ENCODE measurements around the gene TMEM150C. TPM values are rescaled to one million over a fixed set of nuclear protein-coding genes. Genes with fewer than 3 reads are reported as not detected.
A peak's percentile ranks its signal among the peaks of the same experiment; 100 is the strongest.

TMEM150C gene
- total RNA-seq, 2 experiments from 2014 or later = not detected

DNA sequence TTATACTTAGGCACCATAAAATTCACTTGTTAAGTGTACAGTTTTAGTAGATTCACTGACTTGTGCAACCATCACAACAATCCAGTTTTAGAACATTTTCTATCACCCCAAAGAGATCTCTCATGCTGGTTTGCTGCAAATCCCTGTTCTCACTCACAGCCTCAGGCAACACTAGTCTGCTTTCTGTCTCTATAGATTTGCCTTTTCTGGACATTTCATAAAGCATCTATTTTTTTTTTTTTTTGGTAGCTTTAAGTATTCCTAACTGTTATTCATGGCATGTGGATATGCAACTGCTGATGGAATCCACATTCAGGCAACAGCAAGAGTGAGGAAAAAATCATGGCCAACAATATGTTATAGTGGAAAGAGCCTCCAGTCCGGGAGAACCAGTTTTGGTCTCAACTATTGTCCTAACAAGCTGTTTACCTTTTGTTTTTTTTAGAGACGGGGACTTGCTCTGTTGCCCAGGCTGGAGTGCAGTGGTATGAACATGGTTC is 27.0 kb upstream of the TMEM150C start:
- no peaks in the 10 kb centered on the region for H3K4me1 Mint-ChIP-seq (ENCODE audit: low read depth)
- DNase-seq = no peak
- no peak overlapping the region for H3K27ac Mint-ChIP-seq
- ChIA-PET CTCF (interaction anchor here (1.2 kb wide), 1 partner anchor 150 kb away, joined by 3 read pairs; no protein-coding TSS in a partner anchor), POLR2A (no interaction called here)
- peaks cover 19% of the 10 kb centered on the region for H3K27me3 Mint-ChIP-seq (ENCODE audit: low read depth)
- H3K9me3 Mint-ChIP-seq (ENCODE audit: insufficient read depth) = no peaks in the 10 kb centered on the region
- no peaks in the 10 kb centered on the region for H3K36me3 Mint-ChIP-seq (ENCODE audit: low read depth)
- no peak overlapping the region for H3K4me3 Mint-ChIP-seq
- no peak for ATAC-seq

DNA sequence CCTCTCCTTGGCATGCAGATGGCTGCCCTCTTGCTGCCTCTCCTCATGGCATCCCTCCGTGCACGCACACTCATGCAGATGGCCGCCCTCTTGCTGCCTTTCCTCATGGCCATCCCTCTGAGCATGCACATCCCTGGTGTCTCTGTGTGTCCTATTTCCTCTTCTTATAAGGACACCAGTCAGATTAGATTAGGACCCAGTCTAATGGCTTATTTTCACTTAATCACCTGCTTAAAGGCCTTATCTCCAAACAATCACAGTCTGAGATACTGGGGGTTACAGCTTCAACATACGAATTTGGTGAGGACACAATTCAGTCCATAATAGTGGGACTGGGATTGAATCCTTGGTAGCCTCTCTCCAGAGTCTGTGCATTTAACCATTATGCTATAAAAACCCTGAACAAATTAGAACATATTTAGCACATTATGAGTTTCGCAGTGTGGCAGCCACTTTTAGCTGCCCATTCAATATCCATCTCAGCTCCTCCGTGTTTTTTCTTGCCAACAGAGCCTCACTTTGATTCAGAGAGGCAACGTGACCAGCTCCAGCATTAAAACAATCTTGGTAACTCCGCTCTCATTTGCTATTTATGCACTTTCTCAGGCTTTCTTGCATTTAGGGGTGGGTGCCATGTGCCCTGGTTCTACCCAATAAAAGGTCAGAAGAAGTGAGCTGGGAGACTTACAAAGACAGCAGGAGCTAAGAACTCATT is 26.2 kb upstream of the TMEM150C start:
- Mint-ChIP-seq H3K4me3 (no peak overlapping the region), H3K9me3 (ENCODE audit: insufficient read depth) (no peaks in the 10 kb centered on the region), H3K27ac (no peak overlapping the region), H3K27me3 (ENCODE audit: low read depth) (peaks cover 21% of the 10 kb centered on the region), H3K4me1 (ENCODE audit: low read depth) (no peaks in the 10 kb centered on the region), H3K36me3 (ENCODE audit: low read depth) (no peaks in the 10 kb centered on the region)
- POLR2A ChIA-PET = no interaction called here
- DNase-seq (no peak), ATAC-seq (no peak)
- CTCF ChIA-PET = interaction anchor here (1.2 kb wide), 1 partner anchor 151 kb away, joined by 3 read pairs; no protein-coding TSS in a partner anchor

DNA sequence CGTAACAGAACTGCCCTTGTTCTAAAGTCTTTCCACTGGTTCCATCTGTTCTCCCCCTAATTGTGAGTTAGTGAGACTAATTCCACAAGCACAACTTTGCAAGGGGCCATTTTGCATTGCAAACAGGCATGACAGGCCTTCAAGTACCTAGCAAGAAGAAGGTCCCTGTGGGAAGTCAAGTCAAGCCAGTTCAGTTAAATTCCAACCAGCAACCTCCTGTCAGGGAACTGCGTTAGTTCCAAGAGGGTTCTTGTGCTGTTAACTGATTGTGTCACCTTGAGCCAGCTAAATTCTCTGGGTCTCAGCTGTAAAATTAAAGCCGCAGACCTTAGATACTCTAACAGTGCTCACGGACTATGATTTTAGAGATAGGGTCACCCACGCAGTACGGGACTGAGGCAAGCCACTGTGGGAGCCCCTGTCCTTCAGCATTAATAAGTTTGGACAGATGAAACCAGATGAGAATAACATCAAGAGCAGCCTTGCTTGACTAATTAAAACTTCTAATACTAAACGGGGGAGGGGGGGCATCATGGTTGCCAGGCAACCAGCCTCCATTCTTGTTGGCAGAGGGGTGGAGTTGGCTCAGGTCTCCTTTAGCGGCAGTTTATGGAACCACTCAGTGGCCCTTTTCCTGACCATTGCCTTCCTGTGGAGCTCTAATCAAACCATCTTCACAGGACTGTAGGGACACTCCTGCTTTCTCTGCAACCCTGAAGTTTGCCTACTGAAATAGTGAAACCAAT is 24.1 kb upstream of the TMEM150C start:
- no peaks in the 10 kb centered on the region for H3K4me1 Mint-ChIP-seq (ENCODE audit: low read depth)
- no peaks in the 10 kb centered on the region for H3K9me3 Mint-ChIP-seq (ENCODE audit: insufficient read depth)
- H3K27me3 Mint-ChIP-seq (ENCODE audit: low read depth) = peaks cover 15% of the 10 kb centered on the region
- ATAC-seq = no peak
- ChIA-PET POLR2A (no interaction called here), CTCF (no interaction called here)
- H3K36me3 Mint-ChIP-seq (ENCODE audit: low read depth) = no peaks in the 10 kb centered on the region
- no peak overlapping the region for H3K4me3 Mint-ChIP-seq
- no peak for DNase-seq
- H3K27ac Mint-ChIP-seq = no peak overlapping the region

DNA sequence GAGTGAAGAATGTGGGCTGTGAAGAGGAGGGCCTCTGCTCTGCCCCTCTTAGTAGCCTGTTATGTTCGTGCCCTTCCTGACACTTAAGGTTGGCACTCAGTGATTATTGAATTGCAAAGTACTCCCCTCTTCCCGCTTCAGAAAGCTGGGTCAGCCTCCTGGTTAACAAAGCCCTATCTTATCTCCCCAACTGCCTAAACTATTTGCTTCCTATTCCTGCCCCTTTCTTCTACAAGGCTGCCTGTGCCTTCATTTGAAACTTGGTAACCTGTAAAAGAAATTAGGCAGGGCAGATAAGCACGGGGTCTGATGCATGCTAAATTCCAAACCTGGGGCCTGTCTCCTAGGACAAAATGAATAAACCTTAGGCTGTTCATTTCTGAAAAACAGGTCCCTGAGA is 23.1 kb upstream of the TMEM150C start:
- Mint-ChIP-seq H3K27me3 (ENCODE audit: low read depth) (peaks cover 12% of the 10 kb centered on the region), H3K27ac (no peak overlapping the region), H3K36me3 (ENCODE audit: low read depth) (no peaks in the 10 kb centered on the region), H3K9me3 (ENCODE audit: insufficient read depth) (no peaks in the 10 kb centered on the region), H3K4me3 (no peak overlapping the region), H3K4me1 (ENCODE audit: low read depth) (no peaks in the 10 kb centered on the region)
- POLR2A ChIA-PET = no interaction called here
- DNase-seq = no peak
- CTCF ChIA-PET = no interaction called here
- ATAC-seq = no peak

DNA sequence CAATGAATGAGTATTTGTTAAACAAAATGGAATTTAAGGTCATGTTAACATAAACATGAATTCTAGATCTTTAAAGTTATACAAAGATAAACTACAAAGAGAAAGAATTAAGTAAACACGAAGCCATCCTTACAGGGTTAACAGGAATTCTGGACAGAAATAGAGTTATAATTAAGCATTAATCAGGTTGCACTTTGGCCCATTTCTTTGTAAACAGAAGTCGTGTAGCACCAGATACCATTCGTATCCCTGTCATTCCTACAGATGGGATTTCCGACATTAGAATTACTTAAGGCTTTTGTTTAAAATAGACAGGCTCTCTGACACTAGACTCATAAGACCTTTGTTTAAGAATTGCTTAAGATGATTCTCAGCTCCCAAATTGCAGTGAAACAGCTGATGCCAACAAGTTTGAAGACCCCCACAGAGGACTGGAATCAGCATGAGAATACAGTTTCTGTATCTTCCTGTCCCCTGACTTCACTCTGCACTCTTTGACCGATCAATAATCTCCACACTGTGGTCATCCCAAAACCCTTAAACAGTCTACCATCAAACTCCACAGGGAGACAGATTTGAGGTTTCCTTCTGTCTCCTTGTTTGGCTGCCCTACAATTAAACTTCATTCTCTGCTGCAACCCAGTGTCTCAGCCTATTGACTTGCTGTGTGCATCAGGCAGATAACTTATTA is 22.3 kb upstream of the TMEM150C start:
- Mint-ChIP-seq H3K27me3 (ENCODE audit: low read depth) (peaks cover 10% of the 10 kb centered on the region), H3K27ac (no peak overlapping the region), H3K4me1 (ENCODE audit: low read depth) (no peaks in the 10 kb centered on the region), H3K9me3 (ENCODE audit: insufficient read depth) (no peaks in the 10 kb centered on the region), H3K4me3 (no peak overlapping the region), H3K36me3 (ENCODE audit: low read depth) (no peaks in the 10 kb centered on the region)
- ChIA-PET POLR2A (no interaction called here), CTCF (no interaction called here)
- DNase-seq (no peak), ATAC-seq (no peak)

DNA sequence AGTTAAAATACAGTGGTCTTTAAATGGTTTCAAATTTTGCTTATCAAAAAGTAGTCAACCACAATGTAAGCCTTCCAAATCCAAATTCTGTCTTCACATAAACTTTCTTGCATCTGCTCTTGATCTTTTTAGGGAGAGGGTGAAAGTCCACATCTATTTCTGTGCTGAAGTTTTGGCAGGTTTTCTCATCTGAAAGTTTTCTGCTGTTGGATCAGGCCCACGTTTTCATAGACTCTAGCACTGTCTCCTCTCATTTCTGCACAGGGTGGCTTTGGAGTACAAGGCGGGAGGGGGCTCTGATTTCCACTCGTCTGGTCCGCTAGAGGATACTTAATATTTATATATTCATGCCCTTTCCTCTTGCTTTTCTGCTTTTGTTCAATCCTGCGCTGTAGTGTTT is 18.1 kb upstream of the TMEM150C start:
- Mint-ChIP-seq H3K4me1 (ENCODE audit: low read depth) (no peaks in the 10 kb centered on the region), H3K27ac (no peak overlapping the region), H3K9me3 (ENCODE audit: insufficient read depth) (no peaks in the 10 kb centered on the region), H3K4me3 (no peak overlapping the region), H3K36me3 (ENCODE audit: low read depth) (no peaks in the 10 kb centered on the region), H3K27me3 (ENCODE audit: low read depth) (peaks cover 7% of the 10 kb centered on the region)
- ChIA-PET CTCF (interaction anchor here (1.2 kb wide), 1 partner anchor 10 kb away, joined by 5 read pairs; no protein-coding TSS in a partner anchor), POLR2A (no interaction called here)
- ATAC-seq (no peak), DNase-seq (no peak)

DNA sequence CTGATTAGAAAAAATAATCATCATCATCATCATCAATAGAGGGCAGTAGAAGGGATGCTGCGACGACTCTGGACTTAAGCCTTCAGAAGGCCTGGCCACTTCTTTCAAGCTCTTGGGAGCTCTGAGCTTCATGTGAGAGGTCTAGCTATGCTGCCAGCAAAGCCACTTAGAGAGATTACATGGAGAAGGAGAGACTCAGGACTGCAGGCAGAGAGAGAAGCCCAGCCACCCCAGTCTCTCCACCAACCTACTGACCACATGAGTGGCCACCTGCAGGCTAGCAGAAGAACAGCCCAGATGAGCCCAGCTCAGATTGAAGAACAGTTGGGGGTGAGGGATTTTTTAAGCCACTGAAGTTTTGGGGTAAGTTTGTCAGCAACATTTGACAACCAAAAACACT is 17.1 kb upstream of the TMEM150C start:
- peaks cover 5% of the 10 kb centered on the region for H3K27me3 Mint-ChIP-seq (ENCODE audit: low read depth)
- ATAC-seq (no peak), DNase-seq (no peak)
- no peak overlapping the region for H3K27ac Mint-ChIP-seq
- no peaks in the 10 kb centered on the region for H3K36me3 Mint-ChIP-seq (ENCODE audit: low read depth)
- ChIA-PET CTCF (interaction anchor here (1.2 kb wide), 1 partner anchor 11 kb away, joined by 5 read pairs; no protein-coding TSS in a partner anchor), POLR2A (no interaction called here)
- no peaks in the 10 kb centered on the region for H3K4me1 Mint-ChIP-seq (ENCODE audit: low read depth)
- no peaks in the 10 kb centered on the region for H3K9me3 Mint-ChIP-seq (ENCODE audit: insufficient read depth)
- H3K4me3 Mint-ChIP-seq = no peak overlapping the region

DNA sequence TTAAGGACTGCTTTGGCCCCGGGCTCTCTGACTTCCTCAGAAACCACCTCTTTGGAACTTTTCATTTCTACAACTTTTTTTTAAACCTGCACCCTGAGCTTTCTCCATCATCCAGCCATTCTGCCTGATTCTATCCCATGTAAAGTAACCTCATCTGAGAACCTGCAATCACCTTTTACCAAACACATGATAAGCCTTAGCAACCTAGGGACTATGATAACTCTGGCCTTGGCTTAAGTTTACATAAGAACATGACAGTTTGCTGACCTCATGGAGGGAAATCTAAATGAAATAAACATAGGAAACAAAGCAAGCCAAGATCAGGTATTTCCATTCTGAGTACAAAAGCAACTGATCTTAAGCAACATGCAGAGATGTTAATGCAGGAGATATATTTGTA is 15.7 kb upstream of the TMEM150C start:
- no peak overlapping the region for H3K4me3 Mint-ChIP-seq
- no peaks in the 10 kb centered on the region for H3K36me3 Mint-ChIP-seq (ENCODE audit: low read depth)
- POLR2A ChIA-PET = no interaction called here
- peaks cover 3% of the 10 kb centered on the region for H3K27me3 Mint-ChIP-seq (ENCODE audit: low read depth)
- no peak overlapping the region for H3K27ac Mint-ChIP-seq
- no peak for DNase-seq
- no peaks in the 10 kb centered on the region for H3K9me3 Mint-ChIP-seq (ENCODE audit: insufficient read depth)
- ATAC-seq = no peak
- H3K4me1 Mint-ChIP-seq (ENCODE audit: low read depth) = no peaks in the 10 kb centered on the region
- CTCF ChIA-PET = no interaction called here

DNA sequence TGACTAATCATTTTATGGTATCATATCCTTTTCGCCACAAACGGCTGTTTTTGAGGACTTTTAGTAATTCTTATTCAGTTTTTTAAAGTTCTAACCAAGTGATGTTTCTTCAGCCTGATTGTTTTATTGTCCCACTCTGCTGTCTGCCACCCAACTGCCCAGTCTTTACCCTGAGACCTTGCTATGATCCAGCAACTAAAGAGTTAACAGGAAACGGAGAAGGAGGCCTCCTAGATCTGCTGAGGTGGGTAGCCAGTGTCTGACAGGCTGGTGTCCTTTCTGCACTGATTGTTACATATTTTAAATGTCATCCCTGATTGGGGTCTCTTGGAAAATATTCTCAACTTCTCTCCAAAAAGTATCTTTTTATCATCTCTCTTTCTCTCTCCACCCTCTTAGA is 7.9 kb upstream of the TMEM150C start:
- H3K27ac Mint-ChIP-seq = no peak overlapping the region
- no peaks in the 10 kb centered on the region for H3K36me3 Mint-ChIP-seq (ENCODE audit: low read depth)
- peaks cover 14% of the 10 kb centered on the region for H3K27me3 Mint-ChIP-seq (ENCODE audit: low read depth)
- no peak overlapping the region for H3K4me3 Mint-ChIP-seq
- POLR2A ChIA-PET = no interaction called here
- CTCF ChIA-PET = no interaction called here
- no peak for ATAC-seq
- DNase-seq = no peak
- H3K9me3 Mint-ChIP-seq (ENCODE audit: insufficient read depth) = no peaks in the 10 kb centered on the region
- no peaks in the 10 kb centered on the region for H3K4me1 Mint-ChIP-seq (ENCODE audit: low read depth)

DNA sequence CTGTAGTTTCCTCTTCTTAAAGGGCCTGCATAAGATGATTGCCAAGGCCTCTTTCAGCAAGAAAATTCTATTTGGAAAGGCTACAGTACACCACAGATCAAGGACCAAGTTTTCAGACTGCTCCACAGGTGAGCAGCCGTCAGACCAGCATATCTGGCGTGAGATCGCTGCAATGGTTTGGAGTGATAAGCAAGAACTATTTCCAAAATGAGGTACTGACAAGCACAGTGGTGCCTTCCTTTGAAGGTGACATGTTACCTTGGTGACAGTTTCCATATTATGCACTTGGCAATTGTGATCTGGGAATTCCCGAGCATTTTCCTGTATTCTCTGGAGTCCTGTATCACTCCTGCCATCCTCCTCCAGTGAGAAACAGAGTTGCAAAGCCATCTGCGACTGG is 7.3 kb upstream of the TMEM150C start:
- no peak overlapping the region for H3K4me3 Mint-ChIP-seq
- no peak overlapping the region for H3K27ac Mint-ChIP-seq
- CTCF ChIA-PET = interaction anchor here (0.7 kb wide), 1 partner anchor 9 kb away, joined by 4 read pairs; no protein-coding TSS in a partner anchor
- POLR2A ChIA-PET = no interaction called here
- H3K36me3 Mint-ChIP-seq (ENCODE audit: low read depth) = no peaks in the 10 kb centered on the region
- DNase-seq (no peak), ATAC-seq (no peak)
- no peaks in the 10 kb centered on the region for H3K9me3 Mint-ChIP-seq (ENCODE audit: insufficient read depth)
- no peaks in the 10 kb centered on the region for H3K4me1 Mint-ChIP-seq (ENCODE audit: low read depth)
- H3K27me3 Mint-ChIP-seq (ENCODE audit: low read depth) = peaks cover 16% of the 10 kb centered on the region

DNA sequence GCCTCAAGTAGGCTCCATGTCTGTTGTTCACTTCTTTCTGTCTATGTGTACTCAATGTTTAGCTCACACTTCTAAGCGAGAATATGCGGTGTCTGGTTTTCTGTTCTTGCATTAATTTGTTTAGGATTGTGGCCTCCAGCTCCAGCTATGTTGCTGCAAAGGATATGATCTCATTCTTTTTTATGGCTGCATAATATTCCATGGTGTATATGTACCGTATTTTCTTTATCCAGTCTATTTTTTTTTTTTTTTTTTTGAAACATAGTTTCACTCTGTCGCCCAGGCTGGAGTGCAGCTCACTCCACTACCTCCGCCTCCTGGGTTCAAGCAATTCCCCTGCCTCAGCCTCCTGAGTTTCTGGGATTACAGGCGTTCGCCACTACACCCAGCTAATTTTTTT is 5.7 kb upstream of the TMEM150C start:
- CTCF ChIA-PET = no interaction called here
- POLR2A ChIA-PET = no interaction called here
- peaks cover 28% of the 10 kb centered on the region for H3K27me3 Mint-ChIP-seq (ENCODE audit: low read depth)
- peaks cover 2% of the 10 kb centered on the region for H3K4me1 Mint-ChIP-seq (ENCODE audit: low read depth)
- peaks cover under 1% of the 10 kb centered on the region for H3K36me3 Mint-ChIP-seq (ENCODE audit: low read depth)
- DNase-seq = no peak
- no peaks in the 10 kb centered on the region for H3K9me3 Mint-ChIP-seq (ENCODE audit: insufficient read depth)
- no peak for ATAC-seq
- no peak overlapping the region for H3K27ac Mint-ChIP-seq
- no peak overlapping the region for H3K4me3 Mint-ChIP-seq

DNA sequence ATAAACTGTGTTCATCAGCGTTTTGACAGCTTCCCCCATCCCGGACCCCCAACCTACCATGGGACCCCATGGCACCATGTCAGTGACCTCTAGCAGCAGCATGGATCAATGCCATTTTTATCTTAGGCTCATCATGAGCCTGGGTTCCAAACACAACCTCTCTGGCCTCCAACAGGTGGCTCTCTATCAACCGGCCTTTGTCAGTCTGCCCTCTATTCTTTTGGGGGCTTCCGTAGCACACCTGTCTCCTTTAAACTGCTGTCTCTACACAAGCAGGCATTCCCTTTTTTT is 721 bp upstream of the TMEM150C start:
- no peaks in the 10 kb centered on the region for H3K9me3 Mint-ChIP-seq (ENCODE audit: insufficient read depth)
- no peak overlapping the region for H3K27ac Mint-ChIP-seq
- peaks cover 4% of the 10 kb centered on the region for H3K36me3 Mint-ChIP-seq (ENCODE audit: low read depth)
- DNase-seq (no peak), ATAC-seq (no peak)
- H3K4me3 Mint-ChIP-seq = peak overlapping the region; percentile 60
- peaks cover 48% of the 10 kb centered on the region for H3K27me3 Mint-ChIP-seq (ENCODE audit: low read depth)
- peaks cover 12% of the 10 kb centered on the region for H3K4me1 Mint-ChIP-seq (ENCODE audit: low read depth)
- ChIA-PET POLR2A (no interaction called here), CTCF (no interaction called here)

Data from activated CD8-positive, alpha-beta T cell treated with anti-CD3 and anti-CD28 coated beads, Interleukin-2, amount 10 ng/mL, durations not matched to agents 7 days and 5 days (primary cell).